Measurements from ENCODE around the gene KLHL29.
A peak's percentile ranks its signal among the peaks of the same experiment; 100 is the strongest.

Gene KLHL29

GRCh38 chr2:23557455-23557854 is 172.5 kb downstream of the KLHL29 start:
- no peak for DNase-seq

DNA sequence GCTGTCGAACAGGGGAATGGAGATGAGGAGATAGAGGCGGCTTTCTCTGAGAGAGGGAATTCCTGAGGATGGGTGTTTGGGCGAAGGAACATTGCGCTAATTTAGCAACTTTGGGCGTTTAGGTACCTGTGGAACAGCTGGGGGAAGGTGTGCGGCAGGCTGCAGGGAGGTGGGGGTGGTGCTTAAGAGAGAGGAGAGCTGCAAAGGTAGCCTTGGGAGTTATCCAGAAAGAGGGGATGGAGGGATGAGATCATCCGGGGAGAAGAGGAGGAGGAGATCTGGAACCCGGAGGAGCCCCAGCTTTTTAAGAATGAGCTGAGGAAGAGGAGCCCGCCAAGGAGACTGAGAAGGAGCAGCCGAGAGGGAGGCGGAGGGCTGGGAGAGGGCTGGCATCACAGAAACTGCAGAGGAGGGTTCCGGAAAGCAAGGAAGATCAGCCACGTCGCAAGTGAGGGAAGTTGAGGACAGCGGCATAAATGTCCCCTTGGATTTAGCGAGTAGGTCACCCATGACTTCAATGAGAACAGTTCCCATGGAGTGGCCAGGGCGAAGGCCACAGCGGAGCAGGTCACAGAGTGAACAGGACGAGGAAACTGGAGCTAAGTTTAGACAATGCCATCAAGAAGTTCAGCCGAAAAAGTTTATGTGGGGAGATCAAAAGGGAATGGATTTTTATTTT is 174.7 kb downstream of the KLHL29 start:
- no peak for DNase-seq

DNA sequence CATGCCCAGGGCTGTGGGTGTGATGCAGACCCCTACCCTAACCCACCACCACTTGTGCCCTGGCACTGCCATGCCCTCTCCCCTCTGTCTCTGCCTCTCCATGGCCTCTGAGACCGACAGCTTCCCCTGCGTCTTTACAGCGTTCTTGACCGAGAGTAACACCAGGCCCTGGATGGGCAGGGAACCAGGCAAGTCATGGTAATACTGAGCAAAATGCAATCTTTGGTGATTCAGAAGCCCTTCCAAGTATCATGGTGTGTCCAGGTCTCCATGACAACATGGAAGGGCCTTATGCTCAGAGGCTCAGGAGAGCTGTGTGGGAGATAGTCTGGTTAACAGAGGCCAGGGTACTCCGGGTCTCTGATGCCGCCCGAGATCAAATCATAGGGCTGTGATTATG is 176.1 kb downstream of the KLHL29 start:
- DNase-seq, result no peak

GRCh38 chr2:23561544-23561943 is 176.6 kb downstream of the KLHL29 start:
- DNase-seq, result no peak

- no peak for DNase-seq
These were observed 177.2 kb downstream of the KLHL29 start for GRCh38 chr2:23562143-23562542.

GRCh38 chr2:23563151-23563550 is 178.2 kb downstream of the KLHL29 start:
- DNase-seq, result no peak

- no peak for DNase-seq
These were observed 179.0 kb downstream of the KLHL29 start for GRCh38 chr2:23563673-23564614.

DNA sequence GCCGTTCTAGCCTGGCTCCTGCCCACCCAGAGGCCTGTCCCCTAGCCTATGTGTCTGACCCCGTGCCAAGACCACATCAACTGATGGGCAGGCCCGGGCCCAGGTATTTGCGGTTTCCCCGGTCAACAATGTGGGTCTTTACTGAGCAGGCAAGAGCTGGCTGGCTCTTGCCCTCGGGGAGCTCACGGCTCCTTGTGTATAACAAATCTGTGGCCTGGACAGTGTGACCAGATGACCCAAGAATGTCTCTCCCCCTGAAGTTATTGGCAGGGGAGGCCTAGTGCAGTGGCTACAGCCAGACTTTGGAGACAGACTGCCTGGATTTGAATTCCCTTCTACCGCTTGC is 179.6 kb downstream of the KLHL29 start:
- DNase-seq, result no peak

DNA sequence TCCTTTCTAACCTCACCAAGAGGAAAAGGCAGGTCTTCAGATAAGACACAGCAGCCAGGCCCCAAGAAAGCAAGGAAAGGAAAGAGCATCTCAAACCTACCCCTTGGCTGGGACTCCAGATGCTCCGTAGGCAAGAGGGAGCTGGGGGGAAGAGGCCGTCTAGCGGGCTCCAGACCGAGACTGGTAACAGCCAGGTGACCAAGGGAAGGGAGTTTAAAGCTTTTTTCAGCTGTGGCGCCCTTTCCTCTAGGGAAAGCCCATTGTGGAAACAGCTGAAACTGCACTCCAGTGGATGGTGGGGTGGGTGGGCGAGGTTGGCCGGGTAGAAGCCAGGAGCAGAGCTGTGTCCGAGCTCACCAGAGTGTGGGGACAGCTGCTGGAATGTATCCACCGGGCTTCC is 180.4 kb downstream of the KLHL29 start:
- no peak for DNase-seq

GRCh38 chr2:23565814-23566213 is 180.8 kb downstream of the KLHL29 start:
- no peak for DNase-seq

GRCh38 chr2:23566241-23567142 is 181.5 kb downstream of the KLHL29 start:
- peak in 1 of 2 donors; percentile 40 for DNase-seq

DNA sequence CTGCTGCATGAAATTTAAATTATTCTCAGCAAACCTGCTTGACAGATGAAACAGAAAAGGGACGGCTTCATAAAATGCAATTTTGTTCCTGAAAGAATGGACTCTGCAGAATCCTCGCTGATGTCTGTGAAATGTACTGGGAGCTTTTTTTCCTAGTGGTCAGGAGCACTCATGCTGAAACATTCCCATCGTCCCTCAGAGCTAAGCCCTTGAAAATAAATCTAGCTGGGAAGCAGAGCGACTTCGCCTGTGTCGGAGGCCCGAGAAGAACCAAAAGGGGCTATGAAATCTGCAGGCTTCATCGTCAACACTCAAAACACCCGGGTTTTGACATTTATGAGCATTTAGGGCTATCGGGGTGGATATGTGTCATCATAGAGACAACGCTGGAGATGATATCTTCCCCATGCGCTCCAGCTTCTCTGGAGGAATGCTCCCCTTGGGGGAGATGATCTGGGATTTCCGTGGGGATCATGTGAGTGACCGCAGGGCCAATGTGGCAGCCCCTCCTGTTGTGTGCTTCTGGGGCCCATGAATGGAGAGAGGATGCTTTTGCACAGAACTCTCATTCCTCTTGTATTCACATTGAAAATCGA is 182.3 kb downstream of the KLHL29 start:
- DNase-seq, result no peak

DNA sequence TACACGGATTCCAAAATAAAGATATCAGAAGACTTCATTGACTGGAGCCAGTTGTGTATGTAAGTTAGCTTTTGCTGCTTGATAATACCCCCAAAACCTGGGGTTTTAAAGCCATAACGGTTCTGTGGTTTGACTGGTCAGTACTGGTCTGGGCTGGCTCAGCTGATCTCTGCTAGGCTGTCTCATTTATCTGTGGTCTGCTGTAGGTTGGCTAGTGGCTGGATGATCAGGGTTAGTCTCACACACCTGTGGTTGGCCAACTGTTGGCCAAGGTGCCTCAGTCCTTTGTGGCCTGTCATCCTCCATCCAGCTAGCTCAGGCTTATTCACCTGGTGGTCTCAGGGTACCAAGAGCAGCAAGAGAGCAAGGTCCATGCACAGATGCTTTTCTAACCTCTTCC is 183.2 kb downstream of the KLHL29 start:
- no peak for DNase-seq

- DNase-seq, result no peak
These were observed 183.7 kb downstream of the KLHL29 start for GRCh38 chr2:23568626-23569190.

DNA sequence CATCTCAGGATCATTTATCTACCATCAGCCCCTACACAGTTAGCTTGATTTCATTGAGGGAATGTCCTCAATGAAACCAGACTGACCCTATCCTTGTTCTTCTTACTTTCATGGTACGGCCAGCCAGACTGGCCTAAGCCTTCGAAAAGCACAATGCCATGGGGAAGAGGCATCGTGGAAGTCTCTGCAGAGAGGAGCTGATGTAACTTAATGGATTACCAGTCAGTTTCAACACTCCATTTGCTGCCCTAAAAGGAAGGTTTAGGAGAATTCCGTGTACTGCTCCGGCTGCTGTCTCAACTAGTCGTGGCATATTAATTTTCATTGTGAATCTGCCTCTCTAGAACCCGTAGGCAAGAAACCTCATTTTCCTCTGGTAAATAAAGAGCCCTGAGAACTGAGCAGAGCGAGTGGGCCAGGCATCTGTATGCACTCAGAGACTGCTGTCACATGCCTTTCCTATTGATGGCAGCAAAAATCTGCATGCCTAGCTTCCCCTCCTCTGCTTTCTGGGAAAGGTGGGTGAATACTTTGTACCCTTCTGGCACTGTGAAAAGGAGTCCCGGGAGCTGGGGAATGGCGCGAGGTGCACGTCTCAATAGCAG is 184.9 kb downstream of the KLHL29 start:
- no peak for DNase-seq

GRCh38 chr2:23571085-23571484 is 186.1 kb downstream of the KLHL29 start:
- no peak for DNase-seq

- DNase-seq, result no peak
These were observed 186.7 kb downstream of the KLHL29 start for GRCh38 chr2:23571527-23572282.

- no peak for DNase-seq
These were observed 190.1 kb downstream of the KLHL29 start for GRCh38 chr2:23574919-23575654.

DNA sequence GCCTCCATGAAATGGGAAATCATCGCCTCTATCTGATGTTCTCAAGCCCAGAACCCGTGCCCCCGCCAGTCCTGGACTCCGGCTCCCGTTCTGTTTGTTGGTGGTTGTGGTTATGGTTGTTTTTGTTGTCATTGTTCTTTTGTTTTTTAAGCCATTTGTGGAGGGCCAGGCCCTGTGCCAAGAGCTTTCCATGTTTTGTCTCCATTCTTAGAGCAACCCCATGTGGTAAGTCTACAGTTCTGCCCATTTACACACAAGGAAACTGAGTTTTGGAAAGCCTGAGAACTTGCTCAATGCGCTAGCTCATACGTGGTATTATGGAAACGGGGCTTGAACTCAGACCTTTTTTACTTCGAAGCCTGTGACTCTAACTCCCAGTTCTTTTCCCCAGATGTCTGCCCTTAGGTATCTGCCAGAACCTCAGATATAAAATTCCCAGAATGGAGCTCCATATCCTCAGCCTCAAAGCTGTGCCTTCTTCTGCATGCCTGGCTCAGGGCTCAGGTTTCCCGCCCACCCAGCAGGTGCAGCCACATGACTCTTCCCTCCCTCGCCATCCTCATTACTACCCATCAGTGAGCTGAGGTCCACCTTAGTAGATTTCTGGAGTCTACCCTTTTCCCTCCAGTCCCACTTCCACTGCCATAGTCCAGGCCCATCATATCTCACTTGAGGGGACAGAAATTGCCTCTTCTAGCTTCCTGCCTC is 194.1 kb downstream of the KLHL29 start:
- no peak for DNase-seq

GRCh38 chr2:23579674-23580073 is 194.7 kb downstream of the KLHL29 start:
- DNase-seq, result no peak

All from stimulated activated CD4-positive, alpha-beta T cell treated with anti-CD3 and anti-CD28 coated beads, Interleukin-2, amount 100 ng/mL, for 24 hours (primary cell).